Mammary epithelial cell (primary cell): ENCODE data around the gene TOR2A.

Experiments used
- CTCF ChIP-seq, 2 donors: IDR thresholded peaks in 1 of 2; conservative IDR thresholded peaks in 1 of 2; 2 replicates each; pipeline ENCODE4 v1.5.1; 2011 to 2012; ENCODE audit warnings: inconsistent platforms in 2 of 2, low read length in 2 of 2, mild to moderate bottlenecking in 2 of 2, control low read depth in 1 of 2, low read depth in 1 of 2; ENCODE audit not compliant: insufficient read depth in 1 of 2; ENCODE audit errors: extremely low read depth in 1 of 2
- EZH2 ChIP-seq: IDR thresholded peaks from 2 replicates; pipeline ENCODE4 v1.6.1; 2012; ENCODE audit warnings: low read length, inconsistent platforms, borderline replicate concordance

GRCh38 chr9:127707766-127708165 lies 27.3 kb downstream of the TOR2A start:
- TF ChIP-seq CTCF (conservative IDR thresholded peaks at IDR 0.05 in 1 of 2, IDR thresholded peaks at IDR 0.05 in 1 of 2; ENCODE audit: extremely low read depth in 1 of 2, insufficient read depth in 1 of 2, low read depth in 1 of 2, low read length in 2 of 2) (no peak), EZH2 (no peak)
